ENCODE results near the gene FAM162A. TPM values are rescaled to one million over a fixed set of nuclear protein-coding genes. Genes with fewer than 3 reads are reported as not detected.
A peak's percentile ranks its signal among the peaks of the same experiment; 100 is the strongest.

FAM162A gene
- total and polyA plus RNA-seq, 4 donors: 16.6 to 160 (median 29.6) TPM

DNA sequence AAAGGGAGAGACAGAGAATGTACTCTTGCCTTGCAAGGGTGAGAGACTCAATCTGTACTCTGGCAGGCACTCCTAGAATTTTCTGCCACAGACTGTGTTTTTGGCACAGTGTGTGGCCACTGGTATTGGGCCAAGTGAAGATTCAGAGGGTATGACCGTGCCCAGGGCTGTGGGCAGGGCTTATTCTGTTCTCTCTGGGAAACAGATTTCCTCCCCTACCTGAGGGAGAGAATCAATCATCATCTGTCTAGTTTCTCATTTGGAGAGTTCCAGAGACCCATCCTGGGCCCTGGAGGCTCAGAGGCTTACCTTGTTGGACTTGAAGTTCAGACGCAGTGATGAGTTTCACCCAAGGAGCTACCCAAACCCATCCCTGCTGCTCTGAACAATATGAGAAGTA lies 30.8 kb upstream of the FAM162A start (continued):
- TF ChIP-seq FOXA2 (IDR thresholded peaks at IDR 0.05) (no peak), FOXA1 (IDR thresholded peaks at IDR 0.05) (no peak), HNF4A (conservative IDR thresholded peaks at IDR 0.05) (peak; percentile 22 to 42)

- DNase-seq (ENCODE audit: low spot score): no peak
- H3K4me1 ChIP-seq (ENCODE audit: control insufficient read depth in 4 of 4, insufficient read depth in 4 of 4, low read length in 3 of 4): peaks cover 0 to 10% (median 5%) of the 10 kb centered on the region in 4 donors
- peaks cover 0 to 11% (median 5%) of the 10 kb centered on the region in 4 donors for H3K36me3 ChIP-seq (ENCODE audit: control insufficient read depth in 4 of 4, insufficient read depth in 3 of 4, low read depth in 1 of 4, low read length in 3 of 4)
- TF ChIP-seq JUND (IDR thresholded peaks at IDR 0.05): no peak
- TF ChIP-seq ZBTB33 (IDR thresholded peaks at IDR 0.05): no peak
- TF ChIP-seq FOXA2 (IDR thresholded peaks at IDR 0.05): no peak
- no peak for TF ChIP-seq NR2F2 (IDR thresholded peaks at IDR 0.05)
- H3K9ac ChIP-seq (ENCODE audit: low read depth in 1 of 2, low read length in 2 of 2): no peak overlapping the region
- no peaks in the 10 kb centered on the region for H3K9me3 ChIP-seq (ENCODE audit: control insufficient read depth in 4 of 4, low read length in 3 of 4)
- H3K27ac ChIP-seq (ENCODE audit: low read depth in 1 of 2, low read length in 2 of 2): no peak overlapping the region
- no peaks in the 10 kb centered on the region for H3K27me3 ChIP-seq (ENCODE audit: control insufficient read depth in 4 of 4, insufficient read depth in 4 of 4, low read length in 3 of 4)
- 100% methylated on average over 1 of the region's 1 CpG for WGBS
- H3K4me3 ChIP-seq (ENCODE audit: low read depth in 1 of 3, low read length in 3 of 3): no peak overlapping the region
Measured at GRCh38 chr3:122353893-122354401, 30.0 kb upstream of the FAM162A start.

- H3K36me3 ChIP-seq (ENCODE audit: control insufficient read depth in 4 of 4, insufficient read depth in 3 of 4, low read depth in 1 of 4, low read length in 3 of 4): peaks cover 0 to 12% (median 5%) of the 10 kb centered on the region in 4 donors
- H3K27me3 ChIP-seq (ENCODE audit: control insufficient read depth in 4 of 4, insufficient read depth in 4 of 4, low read length in 3 of 4): no peaks in the 10 kb centered on the region
- DNase-seq (ENCODE audit: low spot score): no peak
- H3K4me1 ChIP-seq (ENCODE audit: control insufficient read depth in 4 of 4, insufficient read depth in 4 of 4, low read length in 3 of 4): peaks cover 0 to 10% (median 5%) of the 10 kb centered on the region in 4 donors
- H3K9ac ChIP-seq (ENCODE audit: low read depth in 1 of 2, low read length in 2 of 2): no peak overlapping the region
- H3K4me3 ChIP-seq (ENCODE audit: low read depth in 1 of 3, low read length in 3 of 3): no peak overlapping the region
- TF ChIP-seq HNF4G (IDR thresholded peaks at IDR 0.05): no peak
- TF ChIP-seq HNF4A (conservative IDR thresholded peaks at IDR 0.05): no peak
- TF ChIP-seq, protein P1, sequence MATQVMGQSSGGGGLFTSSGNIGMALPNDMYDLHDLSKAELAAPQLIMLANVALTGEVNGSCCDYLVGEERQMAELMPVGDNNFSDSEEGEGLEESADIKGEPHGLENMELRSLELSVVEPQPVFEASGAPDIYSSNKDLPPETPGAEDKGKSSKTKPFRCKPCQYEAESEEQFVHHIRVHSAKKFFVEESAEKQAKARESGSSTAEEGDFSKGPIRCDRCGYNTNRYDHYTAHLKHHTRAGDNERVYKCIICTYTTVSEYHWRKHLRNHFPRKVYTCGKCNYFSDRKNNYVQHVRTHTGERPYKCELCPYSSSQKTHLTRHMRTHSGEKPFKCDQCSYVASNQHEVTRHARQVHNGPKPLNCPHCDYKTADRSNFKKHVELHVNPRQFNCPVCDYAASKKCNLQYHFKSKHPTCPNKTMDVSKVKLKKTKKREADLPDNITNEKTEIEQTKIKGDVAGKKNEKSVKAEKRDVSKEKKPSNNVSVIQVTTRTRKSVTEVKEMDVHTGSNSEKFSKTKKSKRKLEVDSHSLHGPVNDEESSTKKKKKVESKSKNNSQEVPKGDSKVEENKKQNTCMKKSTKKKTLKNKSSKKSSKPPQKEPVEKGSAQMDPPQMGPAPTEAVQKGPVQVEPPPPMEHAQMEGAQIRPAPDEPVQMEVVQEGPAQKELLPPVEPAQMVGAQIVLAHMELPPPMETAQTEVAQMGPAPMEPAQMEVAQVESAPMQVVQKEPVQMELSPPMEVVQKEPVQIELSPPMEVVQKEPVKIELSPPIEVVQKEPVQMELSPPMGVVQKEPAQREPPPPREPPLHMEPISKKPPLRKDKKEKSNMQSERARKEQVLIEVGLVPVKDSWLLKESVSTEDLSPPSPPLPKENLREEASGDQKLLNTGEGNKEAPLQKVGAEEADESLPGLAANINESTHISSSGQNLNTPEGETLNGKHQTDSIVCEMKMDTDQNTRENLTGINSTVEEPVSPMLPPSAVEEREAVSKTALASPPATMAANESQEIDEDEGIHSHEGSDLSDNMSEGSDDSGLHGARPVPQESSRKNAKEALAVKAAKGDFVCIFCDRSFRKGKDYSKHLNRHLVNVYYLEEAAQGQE (IDR thresholded peaks at IDR 0.05): no peak
- no peak for TF ChIP-seq SP1 (IDR thresholded peaks at IDR 0.05)
- TF ChIP-seq, protein P2, sequence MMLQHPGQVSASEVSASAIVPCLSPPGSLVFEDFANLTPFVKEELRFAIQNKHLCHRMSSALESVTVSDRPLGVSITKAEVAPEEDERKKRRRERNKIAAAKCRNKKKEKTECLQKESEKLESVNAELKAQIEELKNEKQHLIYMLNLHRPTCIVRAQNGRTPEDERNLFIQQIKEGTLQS (IDR thresholded peaks at IDR 0.05): no peak
- no peak for TF ChIP-seq RXRA (IDR thresholded peaks at IDR 0.05)
- no peak for TF ChIP-seq NR2F2 (IDR thresholded peaks at IDR 0.05)
- no peak for TF ChIP-seq RAD21 (IDR thresholded peaks at IDR 0.05)
- TF ChIP-seq, protein P3, sequence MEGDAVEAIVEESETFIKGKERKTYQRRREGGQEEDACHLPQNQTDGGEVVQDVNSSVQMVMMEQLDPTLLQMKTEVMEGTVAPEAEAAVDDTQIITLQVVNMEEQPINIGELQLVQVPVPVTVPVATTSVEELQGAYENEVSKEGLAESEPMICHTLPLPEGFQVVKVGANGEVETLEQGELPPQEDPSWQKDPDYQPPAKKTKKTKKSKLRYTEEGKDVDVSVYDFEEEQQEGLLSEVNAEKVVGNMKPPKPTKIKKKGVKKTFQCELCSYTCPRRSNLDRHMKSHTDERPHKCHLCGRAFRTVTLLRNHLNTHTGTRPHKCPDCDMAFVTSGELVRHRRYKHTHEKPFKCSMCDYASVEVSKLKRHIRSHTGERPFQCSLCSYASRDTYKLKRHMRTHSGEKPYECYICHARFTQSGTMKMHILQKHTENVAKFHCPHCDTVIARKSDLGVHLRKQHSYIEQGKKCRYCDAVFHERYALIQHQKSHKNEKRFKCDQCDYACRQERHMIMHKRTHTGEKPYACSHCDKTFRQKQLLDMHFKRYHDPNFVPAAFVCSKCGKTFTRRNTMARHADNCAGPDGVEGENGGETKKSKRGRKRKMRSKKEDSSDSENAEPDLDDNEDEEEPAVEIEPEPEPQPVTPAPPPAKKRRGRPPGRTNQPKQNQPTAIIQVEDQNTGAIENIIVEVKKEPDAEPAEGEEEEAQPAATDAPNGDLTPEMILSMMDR (IDR thresholded peaks at IDR 0.05; ENCODE audit: low read depth, low read length, missing input control): no peak
- no peak for TF ChIP-seq ZBTB33 (IDR thresholded peaks at IDR 0.05)
- no peak for TF ChIP-seq JUND (IDR thresholded peaks at IDR 0.05)
- no peak for TF ChIP-seq GABPA (IDR thresholded peaks at IDR 0.05 in 1 of 2, conservative IDR thresholded peaks at IDR 0.05 in 1 of 2)
- TF ChIP-seq EGR1 (IDR thresholded peaks at IDR 0.05; ENCODE audit: low read depth in 2 of 2): no peak
- no peak for TF ChIP-seq FOXA2 (IDR thresholded peaks at IDR 0.05)
- TF ChIP-seq YY1 (IDR thresholded peaks at IDR 0.05): no peak
- TF ChIP-seq, protein P4, sequence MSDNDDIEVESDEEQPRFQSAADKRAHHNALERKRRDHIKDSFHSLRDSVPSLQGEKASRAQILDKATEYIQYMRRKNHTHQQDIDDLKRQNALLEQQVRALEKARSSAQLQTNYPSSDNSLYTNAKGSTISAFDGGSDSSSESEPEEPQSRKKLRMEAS (IDR thresholded peaks at IDR 0.05): no peak
- no peaks in the 10 kb centered on the region for H3K9me3 ChIP-seq (ENCODE audit: control insufficient read depth in 4 of 4, low read length in 3 of 4)
- no peak overlapping the region for H3K27ac ChIP-seq (ENCODE audit: low read depth in 1 of 2, low read length in 2 of 2)
- WGBS: 76% methylated on average over 4 of the region's 4 CpGs
Measured at GRCh38 chr3:122355612-122356011, 28.4 kb upstream of the FAM162A start.

All from liver (tissue), 9 donors.